Activated T-helper 1 cell treated with Interleukin-2 at 50 U/mL for 16 hours (primary cell): ENCODE data around the gene LSAMP.

Source experiments
- DNase-seq: peaks from one replicate; pipeline ENCODE4 v3.0.0-alpha.2; 2020; ENCODE audit warnings: low read depth

Gene LSAMP

DNA sequence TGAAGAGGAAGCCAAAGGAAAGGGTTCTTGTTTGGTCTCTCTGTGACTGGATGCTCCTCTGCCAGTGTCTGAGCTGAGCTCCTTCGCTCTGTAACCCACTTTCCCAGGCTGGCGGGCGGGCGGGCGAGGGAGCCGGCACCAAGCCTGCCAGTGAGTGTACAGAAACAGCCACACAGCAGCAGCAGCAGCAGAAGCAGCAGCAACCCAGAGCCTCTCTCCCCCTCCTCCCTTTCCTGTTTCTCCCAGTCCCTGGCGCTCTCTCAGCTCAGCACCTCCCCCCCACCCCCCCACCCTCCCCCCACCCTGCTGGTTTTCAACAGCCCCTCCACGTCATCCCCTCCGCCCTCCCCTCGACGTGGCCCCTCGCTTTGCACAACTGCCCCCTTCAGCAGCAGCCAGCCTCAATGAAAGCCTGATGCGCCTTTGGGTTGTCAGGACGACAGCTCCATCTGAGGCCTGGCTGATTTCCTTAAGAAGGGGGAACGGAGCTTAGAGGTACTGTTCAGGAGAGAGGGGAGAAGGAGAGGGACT lies at the start of gene LSAMP:
Gene LSAMP (minus strand): TSS at position 177 of the 531 bp plus-strand sequence.
- DNase-seq = no peak

GRCh38 chr3:116492379-116492778 lies 47.1 kb upstream of the LSAMP start:
- DNase-seq = no peak

DNA sequence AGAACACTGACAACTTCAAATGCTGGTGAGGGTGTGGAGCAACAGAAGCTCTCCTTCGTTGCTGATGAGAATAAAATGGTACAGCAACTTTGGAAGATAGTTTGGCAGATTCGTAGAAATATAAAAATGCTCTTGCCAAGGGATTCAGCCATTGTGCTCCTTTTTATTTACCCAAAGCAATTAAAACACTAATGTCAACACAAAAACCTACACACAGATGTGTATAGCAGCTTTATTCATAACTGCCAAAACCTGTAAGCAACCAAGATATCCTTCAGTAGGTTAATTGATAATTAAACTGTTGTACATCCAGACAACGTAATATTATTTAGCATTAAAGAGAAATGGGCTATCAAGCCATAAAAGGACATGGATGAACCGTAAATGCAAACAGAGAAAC lies 37.8 kb upstream of the LSAMP start:
- DNase-seq = no peak

DNA sequence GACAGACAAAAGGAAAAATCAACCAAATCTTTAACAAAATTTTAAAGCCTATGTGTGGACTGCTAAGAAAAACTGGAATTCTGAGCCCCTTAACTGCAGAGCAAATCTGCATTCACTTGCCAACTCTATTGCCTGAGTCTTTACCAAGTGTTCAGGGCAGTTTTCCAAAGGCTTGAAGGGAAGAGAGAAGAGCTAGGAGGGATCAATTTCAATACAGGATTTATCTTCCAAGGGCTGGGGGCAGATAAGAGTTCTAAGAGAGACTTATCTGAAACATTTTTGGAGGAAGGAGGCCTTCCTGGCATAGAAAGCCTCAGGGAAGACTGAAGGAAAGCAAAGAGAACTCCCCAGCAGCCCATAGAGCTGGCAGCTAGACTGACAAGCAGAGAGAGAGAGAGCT lies 31.4 kb upstream of the LSAMP start:
- DNase-seq = no peak

DNA sequence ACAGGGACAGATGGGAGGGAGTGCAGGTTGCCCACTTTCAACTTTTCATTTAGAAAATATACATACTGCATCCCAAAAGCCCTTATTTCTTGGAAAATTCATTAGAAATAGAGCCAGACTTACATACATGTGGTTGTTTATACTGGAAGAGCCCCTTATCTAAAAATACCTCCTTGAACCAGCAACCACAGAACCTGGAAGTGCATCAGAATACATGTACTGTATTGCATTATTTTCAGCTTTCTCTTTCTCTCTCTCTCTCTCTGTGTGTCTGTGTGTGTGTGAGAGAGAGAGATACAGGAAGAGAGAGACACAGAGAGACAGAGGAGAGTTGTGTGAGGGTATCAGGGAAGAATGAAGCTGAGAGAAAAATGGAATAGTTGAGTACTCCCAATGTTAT lies 29.5 kb upstream of the LSAMP start:
- no peak for DNase-seq

DNA sequence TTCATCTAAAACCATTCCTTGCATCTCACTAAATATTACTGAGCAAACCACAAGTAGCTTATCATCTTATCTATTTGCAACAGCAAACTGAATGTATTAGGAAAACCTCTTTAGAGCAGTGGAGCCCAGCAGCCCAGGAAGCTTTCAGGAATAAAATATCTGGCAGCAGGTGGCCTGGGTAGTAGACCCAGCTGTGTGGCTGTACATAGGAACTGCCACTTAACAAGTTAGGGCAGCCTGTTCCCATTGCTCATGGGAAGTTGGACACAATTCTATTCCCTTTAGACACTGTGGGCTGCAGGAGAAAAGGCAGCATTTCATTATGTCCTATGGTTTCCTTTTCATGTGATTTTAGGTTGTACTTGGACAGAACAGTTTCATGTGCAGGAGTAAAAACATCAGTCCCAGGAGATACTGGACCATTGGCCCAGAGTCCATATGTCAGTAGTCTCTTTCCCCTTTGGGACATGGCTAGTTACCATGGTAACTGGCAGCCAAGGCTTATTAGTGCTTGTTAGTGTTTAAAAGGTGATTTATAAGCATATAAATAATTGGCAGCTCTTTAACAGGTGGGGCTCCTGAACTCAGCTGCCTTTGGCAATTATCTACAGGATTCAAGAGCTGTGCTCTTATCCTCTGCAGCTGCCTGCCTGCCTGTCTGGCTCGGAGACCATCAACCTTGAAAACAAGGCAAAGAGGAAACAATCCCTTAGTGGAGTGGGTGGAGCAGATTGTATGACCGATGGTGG lies 28.9 kb upstream of the LSAMP start:
- no peak for DNase-seq

DNA sequence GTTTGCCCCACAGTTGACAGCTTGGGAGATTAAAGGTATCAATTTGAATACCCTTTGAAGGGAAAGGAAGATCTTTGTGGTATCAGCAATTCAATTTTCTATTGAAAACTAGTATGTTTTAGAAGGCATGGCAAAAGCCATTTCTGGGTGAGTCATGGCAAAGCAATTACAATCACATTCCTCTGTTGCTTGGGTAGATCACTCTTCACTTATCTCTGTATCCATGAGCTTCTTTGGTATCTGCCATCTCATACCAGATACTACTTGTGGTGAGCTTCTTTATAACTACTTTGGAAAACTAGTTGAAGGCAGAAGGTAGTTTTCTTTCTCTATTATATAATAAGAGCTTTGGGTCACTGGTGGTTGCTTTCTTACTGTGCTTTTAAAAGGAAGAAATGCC lies 28.3 kb upstream of the LSAMP start:
- DNase-seq = no peak

GRCh38 chr3:116470605-116471197 lies 25.4 kb upstream of the LSAMP start:
- DNase-seq = no peak

DNA sequence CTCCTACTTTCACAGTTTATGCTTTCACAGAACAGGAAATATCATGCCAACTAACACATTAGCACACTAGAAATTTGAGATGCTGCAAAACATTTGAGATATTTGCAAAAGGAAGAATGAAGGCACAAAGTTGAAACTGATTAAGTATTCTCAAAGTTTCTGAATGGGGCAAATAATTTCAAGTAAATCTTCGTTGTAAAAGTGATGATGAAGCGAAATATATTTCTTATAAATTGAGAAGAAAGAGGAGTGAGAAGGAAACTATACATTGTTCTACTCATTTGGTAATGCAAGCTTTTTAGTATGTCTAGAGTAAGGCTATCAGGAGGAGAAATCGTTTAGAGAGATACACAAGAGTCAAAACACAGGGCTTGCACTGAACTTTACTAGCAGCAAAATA lies 24.3 kb upstream of the LSAMP start:
- DNase-seq = no peak

- DNase-seq = no peak
These were observed 19.1 kb upstream of the LSAMP start for GRCh38 chr3:116464276-116464798.

- DNase-seq = no peak
These were observed 8.5 kb upstream of the LSAMP start for GRCh38 chr3:116453666-116454346.

DNA sequence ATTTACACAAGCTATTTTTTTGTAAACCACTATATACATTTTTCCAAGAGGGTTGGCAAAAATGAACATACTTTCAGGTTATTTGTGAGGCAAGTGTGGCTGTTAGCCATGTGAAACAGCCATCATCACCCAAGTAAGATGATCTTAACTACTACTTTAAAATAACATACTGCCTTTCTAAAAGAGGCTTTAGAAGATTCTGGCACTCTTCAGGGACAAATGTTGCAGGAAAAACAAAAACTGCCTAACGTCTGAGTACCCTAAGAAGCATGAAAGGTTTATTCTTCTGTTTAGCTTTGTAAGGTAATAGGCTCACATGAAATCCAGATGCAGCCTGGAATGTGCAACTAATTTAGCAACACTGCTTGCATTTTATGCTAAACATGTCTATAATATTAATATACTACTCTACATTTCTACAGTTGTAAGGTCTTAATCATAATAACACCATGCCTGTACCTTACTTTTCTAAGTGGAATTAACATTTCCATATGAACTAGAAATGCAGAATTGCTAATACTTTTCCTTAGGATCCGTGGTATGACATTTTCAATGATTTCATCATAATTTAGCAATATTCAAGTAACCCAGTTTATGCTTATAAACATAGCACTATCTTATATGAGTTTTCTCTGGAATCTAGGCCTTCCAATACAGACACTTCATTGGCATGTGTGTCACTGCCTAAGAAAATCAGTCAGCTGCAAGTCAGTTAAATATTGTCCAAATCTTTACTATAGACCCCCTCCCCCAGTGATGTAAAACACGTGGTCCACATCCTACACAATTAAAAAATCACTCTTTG lies 4.5 kb upstream of the LSAMP start:
- no peak for DNase-seq

- DNase-seq = no peak
These were observed 703 bp upstream of the LSAMP start for GRCh38 chr3:116445990-116446389.

- DNase-seq = no peak
These were observed 422 bp downstream of the LSAMP start for GRCh38 chr3:116444819-116445310.

GRCh38 chr3:116444115-116444747 lies 1.1 kb downstream of the LSAMP start:
- no peak for DNase-seq

- DNase-seq = no peak
These were observed 2.1 kb downstream of the LSAMP start for GRCh38 chr3:116443191-116443661.

DNA sequence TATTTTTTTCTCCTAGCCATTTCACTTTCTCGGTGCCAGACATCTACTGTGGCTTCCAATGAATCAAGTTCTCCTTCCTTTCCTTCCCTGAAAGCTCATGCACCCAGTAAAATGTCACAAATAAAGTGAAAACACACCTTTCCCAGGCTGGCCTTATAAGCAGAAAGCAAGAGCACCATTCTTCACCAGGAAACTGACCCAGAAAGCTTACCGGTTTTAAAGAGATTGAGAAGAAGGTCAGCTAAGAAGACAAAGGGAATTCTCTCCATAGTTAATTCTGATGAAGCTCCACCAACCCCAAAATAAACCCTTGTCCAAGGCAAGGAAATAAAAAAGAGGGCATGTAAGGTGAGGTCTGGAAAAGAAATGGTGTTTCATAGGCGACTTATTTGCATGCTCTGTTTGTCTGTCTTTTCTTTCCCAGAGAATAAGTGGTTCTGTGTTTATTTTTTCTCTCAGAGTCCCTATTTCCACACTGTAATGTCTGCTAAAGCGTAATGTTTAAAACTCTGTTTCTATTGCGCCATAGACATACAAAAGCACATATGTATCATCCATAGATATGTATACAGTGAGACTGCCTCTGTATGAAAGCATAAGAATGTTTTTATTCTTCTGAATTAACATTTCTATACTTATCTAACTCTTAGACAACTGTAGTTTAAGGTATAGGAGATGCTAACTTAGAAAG lies 2.8 kb downstream of the LSAMP start:
- DNase-seq = no peak

- DNase-seq = no peak
These were observed 3.6 kb downstream of the LSAMP start for GRCh38 chr3:116441652-116442051.

DNA sequence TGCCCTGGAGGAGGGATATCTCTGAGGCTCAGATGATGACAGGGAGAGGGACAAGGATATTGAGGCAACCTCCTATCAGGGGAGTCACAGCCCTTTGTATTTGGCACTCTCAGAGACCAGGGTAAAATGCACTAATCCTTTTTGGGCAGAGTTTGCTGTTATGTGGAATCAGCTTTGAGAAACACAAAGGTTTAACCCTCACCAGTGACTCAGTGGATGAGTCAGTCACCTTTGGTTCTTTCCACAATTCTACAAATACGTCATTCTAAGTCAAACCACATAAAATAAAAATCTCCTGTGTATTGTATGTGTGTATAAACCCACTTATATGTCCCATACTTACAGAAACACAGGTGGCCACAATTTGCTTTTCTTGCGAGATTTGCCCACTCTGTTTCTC lies 5.1 kb downstream of the LSAMP start:
- no peak for DNase-seq

- no peak for DNase-seq
These were observed 11.7 kb downstream of the LSAMP start for GRCh38 chr3:116433552-116433951.

GRCh38 chr3:116432795-116433194 lies 12.5 kb downstream of the LSAMP start:
- DNase-seq = no peak
